Fibroblast of lung (primary cell): ENCODE results near the gene PIAS4.

Source experiments
- EZH2 ChIP-seq: IDR thresholded peaks from 2 replicates; pipeline ENCODE4 v1.5.1; 2012; ENCODE audit warnings: low read length, control low read depth, mild to moderate bottlenecking; ENCODE audit errors: missing control alignments
- TF ChIP-seq, protein P1 (sequence below), 2 donors: IDR thresholded peaks in 1 of 2; conservative IDR thresholded peaks in 1 of 2; 1 replicate in 1 of 2; 2 replicates in 1 of 2; pipeline ENCODE4 v1.5.1; 2011 to 2012; ENCODE audit warnings: low read length in 2 of 2, control low read depth in 1 of 2, inconsistent platforms in 1 of 2, low read depth in 1 of 2, mild to moderate bottlenecking in 1 of 2

DNA sequence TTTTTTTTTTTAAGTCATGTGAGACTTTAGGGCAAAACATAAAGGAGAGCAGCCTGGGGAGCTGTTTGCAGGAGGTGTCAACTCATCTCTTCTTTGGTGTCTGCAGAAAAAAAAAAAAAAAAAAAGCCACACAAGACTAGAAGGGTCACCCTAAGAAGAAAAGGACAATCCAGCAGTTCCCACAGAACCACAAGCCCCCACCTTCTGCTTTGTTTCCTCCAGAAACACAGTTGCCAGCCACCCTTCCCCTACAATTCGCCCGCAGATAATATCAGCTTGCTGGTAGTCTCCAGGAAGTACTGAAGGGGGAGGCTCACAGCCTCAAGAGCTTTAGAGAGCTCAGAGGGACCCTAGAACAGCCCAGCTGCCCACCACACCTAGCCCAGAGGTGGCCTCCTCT lies 81.4 kb downstream of the PIAS4 start:
- TF ChIP-seq EZH2: no peak
- TF ChIP-seq, protein P1, sequence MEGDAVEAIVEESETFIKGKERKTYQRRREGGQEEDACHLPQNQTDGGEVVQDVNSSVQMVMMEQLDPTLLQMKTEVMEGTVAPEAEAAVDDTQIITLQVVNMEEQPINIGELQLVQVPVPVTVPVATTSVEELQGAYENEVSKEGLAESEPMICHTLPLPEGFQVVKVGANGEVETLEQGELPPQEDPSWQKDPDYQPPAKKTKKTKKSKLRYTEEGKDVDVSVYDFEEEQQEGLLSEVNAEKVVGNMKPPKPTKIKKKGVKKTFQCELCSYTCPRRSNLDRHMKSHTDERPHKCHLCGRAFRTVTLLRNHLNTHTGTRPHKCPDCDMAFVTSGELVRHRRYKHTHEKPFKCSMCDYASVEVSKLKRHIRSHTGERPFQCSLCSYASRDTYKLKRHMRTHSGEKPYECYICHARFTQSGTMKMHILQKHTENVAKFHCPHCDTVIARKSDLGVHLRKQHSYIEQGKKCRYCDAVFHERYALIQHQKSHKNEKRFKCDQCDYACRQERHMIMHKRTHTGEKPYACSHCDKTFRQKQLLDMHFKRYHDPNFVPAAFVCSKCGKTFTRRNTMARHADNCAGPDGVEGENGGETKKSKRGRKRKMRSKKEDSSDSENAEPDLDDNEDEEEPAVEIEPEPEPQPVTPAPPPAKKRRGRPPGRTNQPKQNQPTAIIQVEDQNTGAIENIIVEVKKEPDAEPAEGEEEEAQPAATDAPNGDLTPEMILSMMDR (conservative IDR thresholded peaks at IDR 0.05 in 1 of 2, IDR thresholded peaks at IDR 0.05 in 1 of 2; ENCODE audit: low read depth in 1 of 2, low read length in 2 of 2): no peak
